ENCODE measurements around the gene GAB2. TPM values are rescaled to one million over a fixed set of nuclear protein-coding genes. Genes with fewer than 3 reads are reported as not detected.

The GAB2 gene
- polyA plus RNA-seq, 2 of the 4 experiments (the other 2 are of a cell fraction) = 2.8 to 4.7 TPM

- Histone ChIP-seq H3K4me1 (no peaks in the 10 kb centered on the region), H3K4me3 (no peak overlapping the region), H3K4me2 (no peak overlapping the region), H3K27ac (no peak overlapping the region), H3K9me3 (no peaks in the 10 kb centered on the region)
- CTCF ChIA-PET = interaction anchor here (0.9 kb wide), 1 partner anchor 12 kb away, joined by 4 read pairs; no protein-coding TSS in a partner anchor
- POLR2A ChIA-PET = no interaction called here
- DNase-seq (ENCODE audit: low read depth in 1 of 2, low spot score in 1 of 2) = no peak
- TF ChIP-seq EHF (CRISPR knock-in tag; IDR thresholded peaks at IDR 0.05) (no peak), ATOH8 (CRISPR knock-in tag; IDR thresholded peaks at IDR 0.05; ENCODE audit: low read depth) (no peak), NR3C1 (IDR thresholded peaks at IDR 0.05) (no peak), HMGXB4 (CRISPR knock-in tag; IDR thresholded peaks at IDR 0.05; ENCODE audit: borderline replicate concordance) (no peak), MYC (IDR thresholded peaks at IDR 0.05; ENCODE audit: borderline replicate concordance, low read length) (no peak), RCOR1 (IDR thresholded peaks at IDR 0.05; ENCODE audit: low read depth, low read length) (no peak), ZNF302 (CRISPR knock-in tag; IDR thresholded peaks at IDR 0.05) (no peak), SMC3 (IDR thresholded peaks at IDR 0.05) (no peak), CHD4 (IDR thresholded peaks at IDR 0.05; ENCODE audit: borderline replicate concordance) (no peak), MAX (IDR thresholded peaks at IDR 0.05) (no peak), JUNB (IDR thresholded peaks at IDR 0.05) (no peak)
- FAIRE-seq = no peak
- ATAC-seq = no peak
- WGBS (ENCODE audit: missing lambda C conversion rate) = 96% methylated on average over 2 of the region's 2 CpGs
Measured at GRCh38 chr11:78457448-78457847, 39.8 kb upstream of the GAB2 start.

GRCh38 chr11:78453140-78453935, 35.7 kb upstream of the GAB2 start:
- ChIA-PET CTCF (no interaction called here), POLR2A (no interaction called here)
- no peak for TF ChIP-seq NFE2L2 (conservative IDR thresholded peaks at IDR 0.05; ENCODE audit: low read length)
- no peak for TF ChIP-seq SREBF2 (IDR thresholded peaks at IDR 0.05)
- TF ChIP-seq JUNB (IDR thresholded peaks at IDR 0.05) = no peak
- TF ChIP-seq CBX2 (IDR thresholded peaks at IDR 0.05; ENCODE audit: borderline replicate concordance, low read depth) = no peak
- no peak for TF ChIP-seq ELK1 (IDR thresholded peaks at IDR 0.05; ENCODE audit: low read depth, low read length)
- no peak for TF ChIP-seq HOXB13 (CRISPR knock-in tag; IDR thresholded peaks at IDR 0.05; ENCODE audit: low read depth)
- no peak for TF ChIP-seq ESRRA (IDR thresholded peaks at IDR 0.05; ENCODE audit: borderline replicate concordance, low read length)
- TF ChIP-seq RFX5 (IDR thresholded peaks at IDR 0.05) = no peak
- no peak for TF ChIP-seq MAZ (IDR thresholded peaks at IDR 0.05; ENCODE audit: borderline replicate concordance, low read depth, low read length)
- no peak for TF ChIP-seq RCOR1 (IDR thresholded peaks at IDR 0.05; ENCODE audit: low read depth, low read length)
- no peak for TF ChIP-seq EHMT2 (IDR thresholded peaks at IDR 0.05; ENCODE audit: low read depth)
- TF ChIP-seq HEYL (CRISPR knock-in tag; IDR thresholded peaks at IDR 0.05) = no peak
- no peak for TF ChIP-seq RARB (CRISPR knock-in tag; IDR thresholded peaks at IDR 0.05)
- no peak for TF ChIP-seq CTCF (IDR thresholded peaks at IDR 0.05)
- TF ChIP-seq ZC3H11A (IDR thresholded peaks at IDR 0.05) = no peak
- no peak for TF ChIP-seq NPAS2 (CRISPR knock-in tag; IDR thresholded peaks at IDR 0.05; ENCODE audit: borderline replicate concordance)
- TF ChIP-seq POLR2A (IDR thresholded peaks at IDR 0.05; ENCODE audit: low read length) = no peak
- TF ChIP-seq NR3C1 (IDR thresholded peaks at IDR 0.05) = no peak
- no peak for TF ChIP-seq E2F6 (IDR thresholded peaks at IDR 0.05; ENCODE audit: borderline replicate concordance, low read depth)
- 93% methylated on average over 2 of the region's 2 CpGs for WGBS (ENCODE audit: missing lambda C conversion rate)
- DNase-seq (ENCODE audit: low read depth in 1 of 2, low spot score in 1 of 2) = no peak
- Histone ChIP-seq H3K9me3 (no peaks in the 10 kb centered on the region), H3K4me3 (no peak overlapping the region), H3K27ac (no peak overlapping the region), H3K4me2 (no peak overlapping the region), H3K4me1 (no peaks in the 10 kb centered on the region)
- no peak for ATAC-seq
- FAIRE-seq = no peak
